SKM-1 (cell line): ENCODE data around the gene NXT2.
"Not testable (repeated sequence)": the region's sequence is repeated elsewhere in the genome, so short reads cannot be mapped to it uniquely, and the experiment has no call there.

ENCODE experiments used
- DNase-seq: peaks from one replicate; lab custom pipeline; 2025; ENCODE audit not compliant: unreplicated experiment; lab: John Stamatoyannopoulos, UW

The NXT2 gene

GRCh38 chrX:109536439-109537323, at the start of gene NXT2:
TSS of gene NXT2 (plus strand) at chrX:109536844. CDS start at chrX:109537007, 163 bp downstream.
- DNase-seq, result peak; percentile 59

GRCh38 chrX:109487640-109488039, 49.0 kb upstream of the NXT2 start:
- no peak for DNase-seq

DNA sequence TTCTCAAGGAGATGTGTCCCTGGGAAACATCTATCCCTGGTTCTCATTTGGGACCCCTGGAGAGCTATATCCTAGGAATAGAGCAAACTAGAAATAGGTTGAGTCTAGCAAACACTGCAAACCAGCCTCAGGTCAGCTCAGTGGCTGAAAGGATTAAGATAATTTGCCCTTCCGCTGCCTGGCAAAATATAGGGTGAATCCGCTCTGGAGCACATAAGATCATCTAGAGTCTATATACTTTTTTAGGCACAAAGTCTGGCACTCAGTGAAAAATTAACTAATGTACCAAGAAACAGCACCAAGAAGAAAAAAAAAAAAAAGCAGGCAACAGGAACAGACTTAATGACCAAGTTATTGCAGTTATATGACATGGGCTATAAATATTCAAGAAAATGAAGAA, 47.5 kb upstream of the NXT2 start:
- DNase-seq, result no peak

GRCh38 chrX:109498434-109498833, 38.2 kb upstream of the NXT2 start:
- no peak for DNase-seq

GRCh38 chrX:109501176-109501575, 35.5 kb upstream of the NXT2 start:
- no peak for DNase-seq

DNA sequence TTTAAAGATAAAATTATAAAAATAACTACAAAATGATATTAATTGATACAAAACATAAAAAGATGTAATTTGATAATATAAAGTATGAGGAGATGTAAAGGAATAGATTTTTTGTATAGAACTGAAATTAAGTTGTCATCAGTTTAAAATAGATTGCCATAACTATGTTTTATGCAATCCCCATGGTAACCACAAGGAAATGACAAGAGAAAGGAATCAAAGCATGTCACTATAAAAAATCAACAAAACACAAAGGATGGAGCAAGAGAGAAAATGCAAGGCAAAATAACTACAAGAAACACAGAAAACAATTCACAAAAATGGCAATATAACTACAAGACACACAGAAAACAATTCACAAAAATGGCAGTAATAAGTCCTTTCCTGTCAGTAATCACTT, 27.7 kb upstream of the NXT2 start:
- no peak for DNase-seq

GRCh38 chrX:109511113-109511512, 25.5 kb upstream of the NXT2 start:
- no peak for DNase-seq

- DNase-seq, result no peak
These were observed 17.6 kb upstream of the NXT2 start for GRCh38 chrX:109519001-109519400.

DNA sequence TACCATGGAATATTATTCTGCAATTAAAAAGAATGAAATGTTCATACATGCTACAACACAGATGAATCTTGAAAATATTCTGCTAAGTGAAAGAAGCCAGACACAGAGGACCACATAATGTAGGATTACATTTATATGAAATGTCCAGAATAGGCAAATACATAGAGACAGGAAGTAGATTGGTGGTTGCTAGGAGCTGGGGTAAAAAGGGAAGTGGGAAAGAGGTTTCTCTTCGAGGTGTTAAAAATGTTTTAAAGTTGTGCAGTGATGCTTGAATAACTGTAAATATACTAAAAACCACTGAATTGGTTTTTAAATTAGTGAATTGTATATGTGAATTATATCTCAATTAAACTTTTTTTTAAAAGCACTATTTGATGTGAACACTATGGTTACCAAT, 3.6 kb upstream of the NXT2 start:
- peak; percentile 23 for DNase-seq

DNA sequence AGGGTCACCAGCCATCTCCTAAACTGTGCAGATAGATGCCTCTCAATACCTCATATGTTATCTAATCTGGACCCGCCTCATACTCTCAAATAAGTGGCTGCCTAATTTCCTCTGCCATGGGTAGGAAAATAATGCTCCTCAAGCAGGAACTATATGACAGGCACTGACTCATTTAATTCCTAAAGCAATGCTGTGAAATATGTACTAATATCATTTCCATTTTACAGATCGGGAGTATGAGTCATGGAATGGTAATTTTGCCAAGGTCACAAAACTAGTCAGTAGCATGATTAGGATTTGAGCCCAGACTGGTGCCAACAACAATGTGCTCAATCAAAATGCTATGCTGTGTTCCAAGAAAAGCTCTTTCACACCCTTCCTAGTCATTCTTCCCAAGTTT, 3.0 kb upstream of the NXT2 start:
- DNase-seq, result no peak

GRCh38 chrX:109534933-109535332, 1.7 kb upstream of the NXT2 start:
- no peak for DNase-seq

DNA sequence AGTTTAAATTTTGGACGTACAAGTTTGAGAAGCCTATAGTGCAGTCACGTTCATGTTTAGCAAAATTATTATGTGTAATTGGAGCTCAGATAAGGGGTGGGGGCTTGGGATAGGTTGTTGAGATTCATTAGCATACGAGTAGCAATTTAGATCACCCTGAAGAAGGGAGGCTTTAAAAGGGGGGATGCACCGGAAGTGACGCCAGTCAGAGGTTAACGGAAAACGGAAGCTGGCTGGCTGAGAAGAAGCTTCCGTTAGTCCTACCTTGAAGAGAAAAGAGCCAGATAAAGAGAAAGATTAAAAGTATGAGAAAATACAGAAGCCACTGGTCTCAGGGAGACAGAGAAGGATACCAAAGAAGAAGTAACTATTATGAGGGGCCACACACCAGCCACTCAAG, 1.1 kb upstream of the NXT2 start:
- DNase-seq, result no peak

DNA sequence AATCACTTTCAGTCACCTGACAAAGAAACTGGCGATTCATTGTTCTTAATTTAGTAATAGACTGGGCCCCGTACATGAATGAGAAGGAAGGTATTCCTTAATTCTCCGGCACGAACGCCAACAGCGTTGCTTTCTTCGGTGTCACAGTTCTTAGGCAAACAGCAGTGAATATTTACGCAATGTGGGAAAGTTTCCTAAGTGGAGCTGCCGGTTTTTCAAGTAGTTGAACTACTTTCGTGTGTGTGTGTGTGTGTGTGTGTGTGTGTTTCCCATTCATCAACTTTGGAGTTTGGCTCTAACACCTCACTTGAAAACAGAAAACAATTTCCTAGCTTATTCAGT, 651 bp downstream of the NXT2 start:
- no peak for DNase-seq

GRCh38 chrX:109539007-109539406, 2.4 kb downstream of the NXT2 start:
- not testable (repeated sequence) for DNase-seq

GRCh38 chrX:109553862-109554261, 17.2 kb downstream of the NXT2 start:
- no peak for DNase-seq

DNA sequence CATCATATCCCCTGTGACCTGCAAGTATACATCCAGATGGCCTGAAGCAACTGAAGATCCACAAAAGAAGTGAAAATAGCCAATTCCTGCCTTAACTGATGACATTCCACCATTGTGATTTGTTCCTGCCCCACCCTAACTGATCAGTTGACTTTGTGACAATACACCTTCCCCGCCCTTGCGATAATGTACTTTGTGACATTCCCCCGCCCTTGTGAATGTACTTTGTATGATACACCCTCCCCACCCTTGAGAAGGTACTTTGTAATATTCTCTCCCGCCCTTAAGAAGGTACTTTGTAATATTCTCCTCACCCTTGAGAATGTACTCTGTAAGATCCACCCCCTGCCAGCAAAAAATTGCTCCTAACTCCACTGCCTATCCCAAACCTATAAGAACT, 39.4 kb downstream of the NXT2 start:
- not testable (repeated sequence) for DNase-seq

- DNase-seq, result no peak
These were observed 40.4 kb downstream of the NXT2 start for GRCh38 chrX:109577055-109577454.

GRCh38 chrX:109578916-109579315, 42.3 kb downstream of the NXT2 start:
- DNase-seq, result no peak

- DNase-seq, result no peak
These were observed 48.8 kb downstream of the NXT2 start for GRCh38 chrX:109585488-109585887.

DNA sequence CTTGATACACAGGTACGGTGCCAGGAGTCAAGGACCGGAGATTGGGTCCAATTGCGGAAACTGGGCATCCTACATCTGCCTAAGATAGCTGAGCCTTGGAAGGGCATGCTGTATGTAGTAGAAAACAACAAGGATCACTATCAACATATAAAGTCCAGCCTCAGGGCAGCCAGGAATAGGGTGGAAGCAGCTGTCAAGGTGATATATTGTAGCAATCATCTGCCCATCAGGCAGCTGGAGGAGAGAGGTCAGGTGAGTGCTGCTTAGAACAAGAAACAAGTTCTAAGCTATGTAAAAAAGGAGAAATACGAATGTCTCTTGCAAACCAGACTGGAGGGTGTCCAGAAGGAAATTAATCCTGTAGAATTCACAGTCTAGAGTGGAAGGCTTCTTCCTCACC, 53.5 kb downstream of the NXT2 start:
- no peak for DNase-seq
